ENCODE results near the gene FLRT1. TPM values are rescaled to one million over a fixed set of nuclear protein-coding genes. Genes with fewer than 3 reads are reported as not detected.

The FLRT1 gene
- total RNA-seq, 6 donors from 2014 or later = 0.09 to 0.30 (median 0.15) TPM; not detected in 3

GRCh38 chr11:64020976-64021756 is 14.6 kb upstream of the FLRT1 start:
- Histone ChIP-seq H3K4me3 (no peak overlapping the region), H3K9me3 (no peaks in the 10 kb centered on the region), H3K27me3 (no peaks in the 10 kb centered on the region), H3K27ac (no peak overlapping the region), H3K4me1 (peaks cover 0 to 8% (median 2%) of the 10 kb centered on the region in 4 donors), H3K36me3 (no peaks in the 10 kb centered on the region)
- TF ChIP-seq POLR2A (IDR thresholded peaks at IDR 0.05) = no peak
- TF ChIP-seq EP300 (IDR thresholded peaks at IDR 0.05) = no peak
- TF ChIP-seq CTCF (IDR thresholded peaks at IDR 0.05) = no peak
- TF ChIP-seq POLR2AphosphoS5 (IDR thresholded peaks at IDR 0.05) = no peak
- 81 to 85% methylated on average over 18 to 21 of the region's 22 CpGs for WGBS, 2 donors
- ATAC-seq (ENCODE audit: low FRiP score in 2 of 2) (no peak), DNase-seq (peak in 1 of 2 donors; percentile 68)

- no peaks in the 10 kb centered on the region for H3K27me3 ChIP-seq
- H3K4me3 ChIP-seq = no peak overlapping the region
- TF ChIP-seq POLR2AphosphoS5 (IDR thresholded peaks at IDR 0.05) (no peak), EP300 (IDR thresholded peaks at IDR 0.05) (no peak), POLR2A (IDR thresholded peaks at IDR 0.05) (no peak)
- DNase-seq (no peak), ATAC-seq (ENCODE audit: low FRiP score in 2 of 2) (no peak)
- H3K9me3 ChIP-seq = no peaks in the 10 kb centered on the region
- H3K4me1 ChIP-seq = peaks cover 0 to 8% (median 2%) of the 10 kb centered on the region in 4 donors
- no peak overlapping the region for H3K27ac ChIP-seq
- WGBS, 2 donors = 67 to 73% methylated on average over 5 to 8 of the region's 10 CpGs
- no peaks in the 10 kb centered on the region for H3K36me3 ChIP-seq
These were observed 14.0 kb upstream of the FLRT1 start for GRCh38 chr11:64021757-64022093.

- DNase-seq (no peak), ATAC-seq (ENCODE audit: low FRiP score in 2 of 2) (no peak)
- WGBS, 2 donors = 77% methylated on average over 12 to 14 of the region's 14 CpGs
- H3K4me3 ChIP-seq = no peak overlapping the region
- no peaks in the 10 kb centered on the region for H3K36me3 ChIP-seq
- H3K27me3 ChIP-seq = no peaks in the 10 kb centered on the region
- H3K9me3 ChIP-seq = no peaks in the 10 kb centered on the region
- no peak overlapping the region for H3K27ac ChIP-seq
- TF ChIP-seq POLR2A (IDR thresholded peaks at IDR 0.05) (no peak), POLR2AphosphoS5 (IDR thresholded peaks at IDR 0.05) (no peak), CTCF (IDR thresholded peaks at IDR 0.05) (no peak), EP300 (IDR thresholded peaks at IDR 0.05) (no peak)
- peaks cover 0 to 8% (median 2%) of the 10 kb centered on the region in 4 donors for H3K4me1 ChIP-seq
These were observed 13.5 kb upstream of the FLRT1 start for GRCh38 chr11:64022125-64022784.

GRCh38 chr11:64023712-64024710 is 11.7 kb upstream of the FLRT1 start:
- WGBS, 2 donors = 82% methylated on average over 18 to 20 of the region's 20 CpGs
- Histone ChIP-seq H3K27me3 (peaks cover 0 to 6% (median 0%) of the 10 kb centered on the region in 4 donors), H3K36me3 (no peaks in the 10 kb centered on the region), H3K4me1 (peaks cover 7 to 13% (median 12%) of the 10 kb centered on the region in 4 donors), H3K9me3 (no peaks in the 10 kb centered on the region), H3K4me3 (no peak overlapping the region), H3K27ac (no peak overlapping the region)
- ATAC-seq (ENCODE audit: low FRiP score in 2 of 2) (no peak), DNase-seq (peak in 1 of 2 donors; percentile 44)
- TF ChIP-seq EP300 (IDR thresholded peaks at IDR 0.05) (no peak), POLR2AphosphoS5 (IDR thresholded peaks at IDR 0.05) (no peak), POLR2A (IDR thresholded peaks at IDR 0.05) (no peak), CTCF (IDR thresholded peaks at IDR 0.05) (no peak)
